IMR-90 (cell line): Measurements from ENCODE around the gene NR2C2. TPM values are rescaled to one million over a fixed set of nuclear protein-coding genes. Genes with fewer than 3 reads are reported as not detected.

Source experiments
- ATAC-seq: fragments of 200-7000 bp; cut with Tn5 transposase; 2 replicates; pipeline ENCODE4 v1.9.1; 2020; ENCODE audit warnings: low read depth, mild to moderate bottlenecking, moderate library complexity
- BruUV-seq: library from RNA; stranded (reverse); fragments of 400-500 nt; replicated peaks from 2 replicates; lab custom pipeline; 2021; lab: Mats Ljungman, UMichigan
- CTCF ChIA-PET: fragments of 300-600 bp; formaldehyde crosslinking; extraction: SDS; loops from one replicate; lab custom pipeline; 2021; ENCODE audit warnings: antibody characterized with exemption; lab: Yijun Ruan, JAX
- POLR2A ChIA-PET: fragments of 300-600 bp; sonication (Branson Sonifier 250); formaldehyde crosslinking; loops from one replicate; lab custom pipeline; 2022; ENCODE audit warnings: antibody characterized with exemption; ENCODE audit not compliant: unreplicated experiment; lab: Charles Lee
- DNase-seq: peaks from one replicate; pipeline ENCODE4 v3.0.0; 2013
- H2AFZ ChIP-seq: replicated peaks from 2 replicates; pipeline ENCODE3; 2013; ENCODE audit warnings: low read length, mild to moderate bottlenecking; ENCODE audit not compliant: poor library complexity
- H2AK5ac ChIP-seq: 2 replicates; pipeline ENCODE4 v1.6.1; 2013; ENCODE audit warnings: low read depth, low read length, inconsistent platforms
- H2AK9ac ChIP-seq: replicated peaks from 2 replicates; pipeline ENCODE3; 2013; ENCODE audit warnings: mild to moderate bottlenecking, low read depth, low read length, moderate library complexity; ENCODE audit not compliant: poor library complexity
- H2BK120ac ChIP-seq: 2 replicates; pipeline ENCODE4 v1.6.1; 2013; ENCODE audit warnings: low read depth, low read length, inconsistent platforms
- H2BK15ac ChIP-seq: 3 replicates; pipeline ENCODE4 v1.6.1; 2013; ENCODE audit warnings: low read depth, low read length, inconsistent platforms
- H2BK20ac ChIP-seq: 2 replicates; pipeline ENCODE4 v1.6.1; 2013; ENCODE audit warnings: low read depth, mild to moderate bottlenecking, inconsistent platforms, low read length, moderate library complexity
- H2BK5ac ChIP-seq: 2 replicates; pipeline ENCODE4 v1.6.1; 2013; ENCODE audit warnings: mild to moderate bottlenecking, low read depth, low read length, inconsistent platforms; ENCODE audit not compliant: poor library complexity, severe bottlenecking
- H3K14ac ChIP-seq: replicated peaks from 2 replicates; pipeline ENCODE4 v1.6.1; 2013; ENCODE audit warnings: low read depth, low read length, inconsistent platforms
- H3K18ac ChIP-seq: 2 replicates; pipeline ENCODE4 v1.6.1; 2013; ENCODE audit warnings: low read depth, low read length, control low read depth
- H3K23ac ChIP-seq: 2 replicates; pipeline ENCODE4 v1.6.1; 2013; ENCODE audit warnings: low read depth, low read length, inconsistent platforms
- H3K27ac ChIP-seq: 2 replicates; pipeline ENCODE4 v1.5.1; 2013; ENCODE audit warnings: mild to moderate bottlenecking, control low read depth, low read length; ENCODE audit not compliant: insufficient read depth
- H3K27me3 ChIP-seq: 2 replicates; pipeline ENCODE4 v1.6.1; 2013; ENCODE audit warnings: low read length; ENCODE audit not compliant: control insufficient read depth, insufficient read depth
- H3K36me3 ChIP-seq: 2 replicates; pipeline ENCODE4 v1.6.1; 2013; ENCODE audit warnings: low read length, mixed read lengths; ENCODE audit not compliant: control insufficient read depth, insufficient read depth
- H3K4ac ChIP-seq: 2 replicates; pipeline ENCODE4 v1.6.1; 2013; ENCODE audit warnings: low read depth, low read length, inconsistent platforms
- H3K4me1 ChIP-seq: 2 replicates; pipeline ENCODE4 v1.6.1; 2013; ENCODE audit warnings: low read length, mixed read lengths; ENCODE audit not compliant: control insufficient read depth, insufficient read depth
- H3K4me2 ChIP-seq: 2 replicates; pipeline ENCODE4 v1.6.1; 2013; ENCODE audit warnings: low read depth, mild to moderate bottlenecking, control low read depth, low read length, moderate library complexity
- H3K4me3 ChIP-seq: 2 replicates; pipeline ENCODE4 v1.5.1; 2013; ENCODE audit warnings: low read depth, mild to moderate bottlenecking, control low read depth, low read length, moderate library complexity; ENCODE audit not compliant: insufficient read depth
- H3K56ac ChIP-seq: 2 replicates; pipeline ENCODE4 v1.6.1; 2013; ENCODE audit warnings: low read length, inconsistent platforms; ENCODE audit not compliant: insufficient read depth; ENCODE audit errors: extremely low read depth
- H3K79me1 ChIP-seq, 2 experiments: 2 replicates each; pipeline ENCODE4 v1.6.1; 2013; ENCODE audit warnings: low read length in 2 of 2, inconsistent platforms in 1 of 2, low read depth in 1 of 2
- H3K9ac ChIP-seq: 2 replicates; pipeline ENCODE4 v1.6.1; 2013; ENCODE audit warnings: low read depth, low read length, control low read depth
- H3K9me1 ChIP-seq: 2 replicates; pipeline ENCODE4 v1.6.1; 2013; ENCODE audit warnings: low read length, inconsistent platforms; ENCODE audit not compliant: insufficient read depth
- H3K9me3 ChIP-seq: 2 replicates; pipeline ENCODE4 v1.6.1; 2013; ENCODE audit warnings: low read length; ENCODE audit not compliant: control insufficient read depth, insufficient read depth
- H4K20me1 ChIP-seq: 2 replicates; pipeline ENCODE4 v1.6.1; 2013; ENCODE audit warnings: low read length, inconsistent platforms; ENCODE audit not compliant: insufficient read depth
- H4K5ac ChIP-seq: 2 replicates; pipeline ENCODE4 v1.6.1; 2013; ENCODE audit warnings: mild to moderate bottlenecking, low read depth, low read length, control low read depth
- H4K8ac ChIP-seq, 2 experiments: 2 replicates each; pipeline ENCODE4 v1.6.1; 2013; ENCODE audit warnings: low read depth in 2 of 2, low read length in 2 of 2, control low read depth in 1 of 2, inconsistent platforms in 1 of 2
- H4K91ac ChIP-seq: 2 replicates; pipeline ENCODE4 v1.6.1; 2013; ENCODE audit warnings: low read depth, low read length, inconsistent platforms; ENCODE audit not compliant: insufficient read depth
- CHD1 ChIP-seq: IDR thresholded peaks from 2 replicates; pipeline ENCODE4 v1.6.1; 2012; ENCODE audit warnings: low read depth, low read length, improper control_type of control experiment
- RAD21 ChIP-seq: IDR thresholded peaks from 2 replicates; pipeline ENCODE4 v1.6.1; 2012; ENCODE audit warnings: low read length, improper control_type of control experiment
- SMC3 ChIP-seq: fragments of 150-350 bp; IDR thresholded peaks from 2 replicates; pipeline ENCODE4 v1.6.1; 2016; ENCODE audit warnings: low read depth, mild to moderate bottlenecking, antibody characterized with exemption, low read length, moderate library complexity
- WGBS, 2 experiments: methylation state at CpG; one replicate each; pipeline versions ENCODE4 v1.1.5 to v1.1.7; 2013; ENCODE audit warnings: missing lambda C conversion rate in 2 of 2; ENCODE audit not compliant: insufficient read length in 1 of 2; ENCODE audit errors: extremely low coverage in 2 of 2; 5-methylcytosine and 5-hydroxymethylcytosine counted together
- dilution Hi-C: fragments of 300-500 bp; cut with HindIII; formaldehyde crosslinking; loops from one replicate; pipeline ENCODE4 v1.14.3; 2018; ENCODE audit warnings: low sequenced_read_pairs; ENCODE audit not compliant: unreplicated experiment
- in situ Hi-C: fragments of 300-500 bp; cut with MboI; formaldehyde crosslinking; loops from 3 replicates; pipeline ENCODE4 v1.14.3; 2019; ENCODE audit warnings: low sequenced_read_pairs, inconsistent platforms, mixed read lengths
- intact Hi-C: fragments of 100-400 bp; cut with micrococcal nuclease; formaldehyde crosslinking; loops from 2 replicates; pipeline ENCODE4 v1.10.0; 2022
- polyA plus RNA-seq, 3 experiments: library from polyadenylated mRNA; depleted of rRNA; stranded (reverse); fragments of >200 nt; gene quantifications; 2 replicates each; pipeline ENCODE4 v1.2.3, GENCODE V29; 2012; ENCODE audit warnings: low replicate concordance in 1 of 3
- total RNA-seq: library from RNA; depleted of rRNA; stranded (reverse); fragments of >200 nt; gene quantifications from 2 replicates; pipeline ENCODE4 v1.2.3, GENCODE V29; 2012
- TF ChIP-seq, protein P1 (sequence below): fragments of 150-350 bp; IDR thresholded peaks from 2 replicates; pipeline ENCODE4 v1.6.1; 2016; ENCODE audit warnings: low read depth, mild to moderate bottlenecking, low read length, moderate library complexity, borderline replicate concordance

Gene NR2C2
- total and polyA plus RNA-seq, 2 of the 4 experiments (the other 2 are of a cell fraction): 10.4 to 13.8 TPM

DNA sequence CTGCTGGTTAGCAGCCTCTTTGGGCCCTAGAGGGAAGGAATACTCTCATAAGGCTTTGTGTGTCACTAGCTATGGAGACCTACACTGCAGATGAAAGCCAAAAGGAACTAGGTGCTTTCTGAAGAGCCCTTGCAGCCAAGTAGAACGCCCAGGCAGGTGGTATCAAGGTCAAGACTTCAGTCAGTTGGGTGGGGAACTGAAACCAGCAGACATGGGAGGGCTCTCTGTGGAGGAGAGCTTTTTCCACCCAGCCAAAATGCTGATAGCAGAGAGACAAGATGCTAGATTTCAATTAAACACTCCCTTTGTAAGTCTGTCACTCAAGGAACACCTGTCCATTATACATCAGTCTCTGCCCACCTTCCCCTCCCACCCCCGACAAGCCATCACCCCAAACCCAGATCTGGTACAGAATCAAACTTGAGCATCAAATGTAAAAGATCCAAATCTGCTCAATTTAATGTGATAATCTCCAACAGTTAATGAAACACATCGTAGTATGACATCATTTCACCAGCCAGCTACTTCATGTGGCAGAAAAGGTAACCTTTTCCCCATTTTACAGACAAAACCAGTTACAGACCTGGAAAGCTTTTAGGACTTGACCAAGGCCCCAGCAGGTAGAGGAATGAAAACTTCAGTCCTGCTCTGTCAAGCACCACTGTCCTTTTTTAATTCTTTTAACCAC lies 103.2 kb downstream of the NR2C2 start:
- Histone ChIP-seq H3K23ac (no peak overlapping the region), H2AK9ac (no peak overlapping the region), H3K9me3 (no peaks in the 10 kb centered on the region), H4K91ac (no peak overlapping the region), H2BK120ac (no peak overlapping the region), H3K79me1 (peaks cover 31 to 37% of the 10 kb centered on the region in 2 experiments), H2BK5ac (no peak overlapping the region), H4K8ac (no peak overlapping the region), H2BK20ac (no peak overlapping the region), H3K18ac (no peak overlapping the region), H2AK5ac (no peak overlapping the region), H3K4ac (no peak overlapping the region), H3K4me2 (no peak overlapping the region), H2BK15ac (no peak overlapping the region), H3K56ac (no peak overlapping the region), H3K4me1 (peaks cover 3% of the 10 kb centered on the region; the same call in 1 of the 2 replicates), H2AFZ (no peak overlapping the region), H3K14ac (no peak overlapping the region), H3K36me3 (peaks cover 45% of the 10 kb centered on the region), H4K20me1 (peaks cover 8% of the 10 kb centered on the region), H3K9ac (no peak overlapping the region), H3K27me3 (no peaks in the 10 kb centered on the region), H3K4me3 (no peak overlapping the region), H4K5ac (no peak overlapping the region), H3K9me1 (no peaks in the 10 kb centered on the region; the same call in 1 of the 2 replicates), H3K27ac (no peak overlapping the region)
- dilution Hi-C loops: no loop called here
- BruUV-seq: no TSS peak
- intact Hi-C loops: loop anchor here (5.0 kb wide), 1 partner anchor 123 kb away; no protein-coding TSS in a partner anchor
- 100% methylated on average over 1 of the region's 3 CpGs; no CpG with 5 or more reads in 1 of the 2 experiments for WGBS, 2 experiments
- ChIA-PET CTCF (interaction anchor here (0.8 to 1.3 kb wide), 3 partner anchors 10 to 17 kb away, joined by 3 to 4 read pairs (median 3); no protein-coding TSS in a partner anchor), POLR2A (no interaction called here)
- no peak for ATAC-seq
- TF ChIP-seq SMC3: no peak
- TF ChIP-seq CHD1: no peak
- TF ChIP-seq, protein P1, sequence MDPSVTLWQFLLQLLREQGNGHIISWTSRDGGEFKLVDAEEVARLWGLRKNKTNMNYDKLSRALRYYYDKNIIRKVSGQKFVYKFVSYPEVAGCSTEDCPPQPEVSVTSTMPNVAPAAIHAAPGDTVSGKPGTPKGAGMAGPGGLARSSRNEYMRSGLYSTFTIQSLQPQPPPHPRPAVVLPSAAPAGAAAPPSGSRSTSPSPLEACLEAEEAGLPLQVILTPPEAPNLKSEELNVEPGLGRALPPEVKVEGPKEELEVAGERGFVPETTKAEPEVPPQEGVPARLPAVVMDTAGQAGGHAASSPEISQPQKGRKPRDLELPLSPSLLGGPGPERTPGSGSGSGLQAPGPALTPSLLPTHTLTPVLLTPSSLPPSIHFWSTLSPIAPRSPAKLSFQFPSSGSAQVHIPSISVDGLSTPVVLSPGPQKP: no peak
- no peak for TF ChIP-seq RAD21
- in situ Hi-C loops: no loop called here
- DNase-seq: no peak
